ENCODE data around the gene ZRANB1. TPM values are rescaled to one million over a fixed set of nuclear protein-coding genes. Genes with fewer than 3 reads are reported as not detected.

ZRANB1 gene
- total RNA-seq, 2 experiments from 2014 or later = 21.2 to 22.2 TPM

GRCh38 chr10:124996854-124997215, 54.9 kb downstream of the ZRANB1 start:
- H3K4me3 Mint-ChIP-seq = no peak overlapping the region
- ATAC-seq (ENCODE audit: poor library complexity) (no peak), DNase-seq (no peak)
- TF ChIP-seq, protein P1, sequence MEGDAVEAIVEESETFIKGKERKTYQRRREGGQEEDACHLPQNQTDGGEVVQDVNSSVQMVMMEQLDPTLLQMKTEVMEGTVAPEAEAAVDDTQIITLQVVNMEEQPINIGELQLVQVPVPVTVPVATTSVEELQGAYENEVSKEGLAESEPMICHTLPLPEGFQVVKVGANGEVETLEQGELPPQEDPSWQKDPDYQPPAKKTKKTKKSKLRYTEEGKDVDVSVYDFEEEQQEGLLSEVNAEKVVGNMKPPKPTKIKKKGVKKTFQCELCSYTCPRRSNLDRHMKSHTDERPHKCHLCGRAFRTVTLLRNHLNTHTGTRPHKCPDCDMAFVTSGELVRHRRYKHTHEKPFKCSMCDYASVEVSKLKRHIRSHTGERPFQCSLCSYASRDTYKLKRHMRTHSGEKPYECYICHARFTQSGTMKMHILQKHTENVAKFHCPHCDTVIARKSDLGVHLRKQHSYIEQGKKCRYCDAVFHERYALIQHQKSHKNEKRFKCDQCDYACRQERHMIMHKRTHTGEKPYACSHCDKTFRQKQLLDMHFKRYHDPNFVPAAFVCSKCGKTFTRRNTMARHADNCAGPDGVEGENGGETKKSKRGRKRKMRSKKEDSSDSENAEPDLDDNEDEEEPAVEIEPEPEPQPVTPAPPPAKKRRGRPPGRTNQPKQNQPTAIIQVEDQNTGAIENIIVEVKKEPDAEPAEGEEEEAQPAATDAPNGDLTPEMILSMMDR (IDR thresholded peaks at IDR 0.05) = no peak
- no peaks in the 10 kb centered on the region for H3K27me3 Mint-ChIP-seq
- no peak overlapping the region for H3K27ac ChIP-seq (ENCODE audit: low read depth in 1 of 2, low read length in 2 of 2)
- H3K9me3 ChIP-seq (ENCODE audit: control insufficient read depth in 1 of 2, insufficient read depth in 1 of 2, low read length in 2 of 2) = peaks cover 0 to 3% of the 10 kb centered on the region in 2 experiments
- ChIA-PET CTCF (no interaction called here), POLR2A (no interaction called here)
- peaks cover 0 to 2% of the 10 kb centered on the region in 2 experiments for H3K27me3 ChIP-seq (ENCODE audit: control insufficient read depth in 1 of 2, insufficient read depth in 2 of 2, low read length in 2 of 2)
- H3K36me3 Mint-ChIP-seq (ENCODE audit: low read depth) = no peaks in the 10 kb centered on the region
- H3K4me1 ChIP-seq (ENCODE audit: insufficient read depth, low read length) = peaks cover 5% of the 10 kb centered on the region
- H3K4me3 ChIP-seq (ENCODE audit: low read length) = no peak overlapping the region
- intact Hi-C loops (cut with DNase I, micrococcal nuclease) = no loop called here
- H3K9me3 Mint-ChIP-seq = no peaks in the 10 kb centered on the region
- H3K27ac Mint-ChIP-seq = no peak overlapping the region
- H3K4me1 Mint-ChIP-seq (ENCODE audit: low read depth) = no peaks in the 10 kb centered on the region
- no peaks in the 10 kb centered on the region for H3K36me3 ChIP-seq (ENCODE audit: insufficient read depth, low read length)

DNA sequence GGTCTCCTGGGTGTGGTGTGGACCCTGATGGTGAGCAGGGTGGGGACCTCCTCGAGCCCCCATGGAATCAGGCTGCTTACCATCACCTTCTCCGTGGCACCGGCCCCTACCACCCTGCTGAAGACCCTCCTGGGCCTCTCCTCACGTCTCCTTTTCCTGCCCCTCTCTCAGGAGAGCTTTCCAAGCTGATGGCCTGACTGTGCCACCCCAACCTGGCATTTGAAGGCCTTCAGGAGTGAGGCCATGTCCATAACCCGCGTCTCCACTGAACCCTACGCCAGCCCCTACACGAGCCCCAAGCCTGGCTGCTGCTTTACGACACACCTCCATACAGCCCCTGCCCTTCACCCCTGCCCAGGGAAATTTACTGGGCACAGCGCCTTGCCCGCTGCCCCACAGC, 55.4 kb downstream of the ZRANB1 start:
- no peaks in the 10 kb centered on the region for H3K9me3 Mint-ChIP-seq
- Histone ChIP-seq H3K4me1 (ENCODE audit: insufficient read depth, low read length) (peaks cover 5% of the 10 kb centered on the region), H3K36me3 (ENCODE audit: insufficient read depth, low read length) (no peaks in the 10 kb centered on the region), H3K9me3 (ENCODE audit: control insufficient read depth in 1 of 2, insufficient read depth in 1 of 2, low read length in 2 of 2) (peaks cover 0 to 3% of the 10 kb centered on the region in 2 experiments), H3K27me3 (ENCODE audit: control insufficient read depth in 1 of 2, insufficient read depth in 2 of 2, low read length in 2 of 2) (peaks cover 0 to 2% of the 10 kb centered on the region in 2 experiments), H3K27ac (ENCODE audit: low read depth in 1 of 2, low read length in 2 of 2) (no peak overlapping the region), H3K4me3 (ENCODE audit: low read length) (no peak overlapping the region)
- intact Hi-C loops (cut with DNase I, micrococcal nuclease) = no loop called here
- H3K27me3 Mint-ChIP-seq = no peaks in the 10 kb centered on the region
- CTCF ChIA-PET = no interaction called here
- TF ChIP-seq, protein P1 (IDR thresholded peaks at IDR 0.05) = no peak
- no peaks in the 10 kb centered on the region for H3K36me3 Mint-ChIP-seq (ENCODE audit: low read depth)
- POLR2A ChIA-PET = no interaction called here
- no peak for ATAC-seq (ENCODE audit: poor library complexity)
- H3K4me1 Mint-ChIP-seq (ENCODE audit: low read depth) = no peaks in the 10 kb centered on the region
- DNase-seq = no peak
- no peak overlapping the region for H3K4me3 Mint-ChIP-seq
- H3K27ac Mint-ChIP-seq = no peak overlapping the region

DNA sequence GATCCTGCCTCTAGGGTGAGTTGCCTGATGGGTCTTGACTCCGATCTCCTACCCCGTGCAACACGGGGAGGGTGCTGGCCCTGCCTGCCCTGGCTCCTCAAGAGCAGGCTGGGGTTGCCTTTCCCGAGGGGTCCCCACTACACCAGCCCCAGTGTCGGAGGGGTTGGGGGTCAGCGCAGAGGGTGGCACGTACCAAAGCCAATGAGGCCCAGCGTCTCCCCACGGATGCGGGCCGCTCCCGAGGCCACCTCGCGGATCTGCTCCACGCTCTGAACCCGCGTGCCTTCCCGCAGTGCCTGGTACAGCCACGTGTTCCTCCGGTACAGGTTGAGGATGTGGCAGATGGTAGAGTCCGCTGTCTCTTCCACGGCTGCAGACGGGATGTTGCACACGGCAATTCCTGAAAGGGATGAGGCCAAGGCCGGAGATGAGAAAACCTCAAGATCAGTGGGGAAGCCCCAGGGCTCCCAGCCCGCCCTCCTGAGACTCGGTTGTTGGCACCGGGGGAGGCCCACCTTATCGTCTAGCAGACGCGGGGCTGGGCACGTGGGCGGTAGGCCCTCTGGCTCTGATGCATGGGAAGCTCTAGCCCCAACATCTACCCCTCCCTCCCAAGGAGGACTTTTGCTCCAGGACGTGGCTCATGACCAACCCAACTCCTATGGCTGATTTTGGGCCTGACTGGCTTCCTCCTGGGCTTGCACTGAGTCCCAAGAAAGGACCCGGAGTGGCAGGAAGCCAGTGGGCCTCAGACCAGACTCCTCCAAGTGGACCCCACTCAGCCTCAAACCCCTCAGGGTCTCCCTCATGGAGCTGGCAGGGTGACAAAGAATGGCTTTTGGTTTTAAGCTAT, 56.1 kb downstream of the ZRANB1 start:
- Histone ChIP-seq H3K4me3 (ENCODE audit: low read length) (no peak overlapping the region), H3K4me1 (ENCODE audit: insufficient read depth, low read length) (peaks cover 5% of the 10 kb centered on the region), H3K36me3 (ENCODE audit: insufficient read depth, low read length) (no peaks in the 10 kb centered on the region), H3K9me3 (ENCODE audit: control insufficient read depth in 1 of 2, insufficient read depth in 1 of 2, low read length in 2 of 2) (peaks cover 0 to 1% of the 10 kb centered on the region in 2 experiments), H3K27ac (ENCODE audit: low read depth in 1 of 2, low read length in 2 of 2) (no peak overlapping the region), H3K27me3 (ENCODE audit: control insufficient read depth in 1 of 2, insufficient read depth in 2 of 2, low read length in 2 of 2) (peaks cover 0 to 2% of the 10 kb centered on the region in 2 experiments)
- POLR2A ChIA-PET = no interaction called here
- Mint-ChIP-seq H3K36me3 (ENCODE audit: low read depth) (no peaks in the 10 kb centered on the region), H3K27ac (no peak overlapping the region), H3K4me1 (ENCODE audit: low read depth) (no peaks in the 10 kb centered on the region), H3K4me3 (no peak overlapping the region), H3K27me3 (no peaks in the 10 kb centered on the region), H3K9me3 (no peaks in the 10 kb centered on the region)
- CTCF ChIA-PET = no interaction called here
- TF ChIP-seq, protein P1 (IDR thresholded peaks at IDR 0.05) = no peak
- DNase-seq (peak in 1 of 14 experiments; percentile 26), ATAC-seq (ENCODE audit: poor library complexity) (no peak)
- intact Hi-C loops (cut with DNase I, micrococcal nuclease) = no loop called here
